Neuron (in vitro differentiated cells): ENCODE results near the gene SAPCD2.

Source experiments
- H2AFZ ChIP-seq: one replicate; pipeline ENCODE4 v1.6.1; 2013; ENCODE audit warnings: low read depth, mild to moderate bottlenecking, inconsistent platforms, low read length, moderate library complexity
- H3K27me3 ChIP-seq: one replicate; pipeline ENCODE4 v1.6.1; 2013; ENCODE audit warnings: low read length; ENCODE audit not compliant: insufficient read depth
- H3K36me3 ChIP-seq: one replicate; pipeline ENCODE4 v1.6.1; 2013; ENCODE audit warnings: low read length; ENCODE audit not compliant: insufficient read depth
- H3K4me1 ChIP-seq: one replicate; pipeline ENCODE4 v1.6.1; 2013; ENCODE audit warnings: low read length; ENCODE audit not compliant: insufficient read depth
- H3K4me3 ChIP-seq: 2 replicates; pipeline ENCODE4 v1.5.1; 2013; ENCODE audit warnings: mild to moderate bottlenecking, low read length, moderate library complexity
- H3K9me3 ChIP-seq: one replicate; pipeline ENCODE4 v1.6.1; 2013; ENCODE audit warnings: low read length

SAPCD2 gene

DNA sequence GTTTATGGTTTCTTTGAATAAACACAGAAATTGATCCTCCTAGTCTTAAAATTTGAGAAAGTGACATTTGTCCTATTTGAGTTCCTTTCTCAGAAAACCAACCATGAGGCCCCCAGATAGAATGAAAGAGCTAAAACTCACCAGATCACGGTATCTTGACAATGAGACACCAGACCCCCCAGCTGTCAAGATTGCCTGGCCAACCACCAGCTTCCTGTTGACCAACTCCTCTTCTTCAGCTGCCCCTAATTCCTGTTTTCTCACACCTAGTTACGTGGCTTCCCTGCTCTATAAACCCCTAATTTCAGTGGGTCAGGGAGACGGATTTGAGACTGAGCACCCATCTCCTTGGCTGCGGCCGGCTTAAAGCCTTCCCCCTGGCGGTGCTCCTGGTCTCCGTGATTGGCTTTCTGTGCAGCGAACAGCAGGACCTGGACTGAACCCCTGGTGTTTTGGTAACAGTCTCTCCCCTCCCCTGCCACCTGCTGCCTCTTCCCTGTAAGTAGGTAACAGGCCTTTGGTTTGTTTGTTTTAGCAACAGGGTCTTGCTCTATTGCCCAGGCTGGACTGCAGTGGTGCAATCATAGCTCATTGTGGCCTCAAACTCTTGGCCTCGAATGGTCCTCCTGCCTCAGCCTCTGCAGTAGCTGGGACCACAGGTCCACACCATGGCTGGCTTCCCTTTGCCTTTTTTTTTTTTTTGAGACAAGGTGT, 11.7 kb downstream of the SAPCD2 start:
- Histone ChIP-seq H3K36me3 (no peaks in the 10 kb centered on the region), H3K4me3 (no peak overlapping the region), H3K27me3 (peaks cover 36% of the 10 kb centered on the region), H2AFZ (no peak overlapping the region), H3K4me1 (peaks cover 13% of the 10 kb centered on the region), H3K9me3 (no peaks in the 10 kb centered on the region)

DNA sequence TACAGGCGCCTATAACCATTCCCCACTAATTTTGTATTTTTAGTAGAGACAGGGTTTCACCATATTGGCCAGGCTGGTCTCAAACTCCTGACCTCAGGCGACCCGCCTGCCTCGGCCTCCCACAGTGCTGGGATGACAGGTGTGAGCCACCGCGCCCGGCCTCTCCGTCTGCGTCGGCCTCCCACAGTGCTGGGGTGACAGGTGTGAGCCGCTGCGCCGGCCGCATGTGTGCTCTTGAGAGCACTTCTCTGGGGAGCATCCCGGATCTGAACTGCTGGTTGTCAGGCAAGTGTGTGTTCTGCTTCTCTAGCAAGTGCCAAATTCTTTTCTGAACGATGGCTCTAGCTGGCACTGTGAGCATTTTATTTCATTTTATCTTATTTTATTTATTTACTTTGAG, 12.8 kb downstream of the SAPCD2 start:
- no peak overlapping the region for H3K4me3 ChIP-seq
- H2AFZ ChIP-seq, result no peak overlapping the region
- H3K4me1 ChIP-seq, result peaks cover 13% of the 10 kb centered on the region
- peaks cover 47% of the 10 kb centered on the region for H3K27me3 ChIP-seq
- no peaks in the 10 kb centered on the region for H3K36me3 ChIP-seq
- no peaks in the 10 kb centered on the region for H3K9me3 ChIP-seq

DNA sequence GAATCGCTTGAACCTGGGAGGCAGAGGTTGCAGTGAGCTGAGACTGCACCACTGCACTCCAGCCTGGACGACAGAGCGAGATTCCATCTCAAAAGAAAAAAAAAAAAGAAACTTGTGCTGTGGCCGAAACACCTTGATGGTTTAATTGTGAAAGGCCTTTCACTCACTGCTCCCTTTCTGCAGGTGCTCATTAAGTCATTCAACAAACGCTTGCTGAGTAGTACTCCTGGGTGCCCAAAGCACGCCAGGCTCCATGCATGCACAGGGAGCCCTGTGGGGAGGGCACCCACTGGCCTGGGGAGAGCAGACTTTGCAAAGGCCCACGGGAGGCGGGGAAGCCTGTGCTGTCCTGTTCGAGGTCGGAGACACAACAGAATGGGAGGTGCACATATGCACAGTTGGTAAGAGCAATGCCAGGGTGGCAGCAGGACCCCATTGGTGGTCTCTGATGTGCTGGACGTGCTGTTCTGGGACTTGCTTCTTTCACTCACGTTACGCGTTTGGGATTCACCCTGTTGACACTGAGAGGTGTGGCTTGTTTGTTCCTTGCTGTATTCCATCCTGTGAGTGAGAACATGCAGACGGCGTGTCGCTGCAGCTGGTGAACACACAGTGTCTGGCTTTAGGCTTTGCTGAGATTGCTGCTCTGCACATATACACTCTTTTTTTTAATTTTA, 13.5 kb downstream of the SAPCD2 start:
- H3K36me3 ChIP-seq, result no peaks in the 10 kb centered on the region
- H3K4me3 ChIP-seq, result no peak overlapping the region
- H3K27me3 ChIP-seq, result peaks cover 54% of the 10 kb centered on the region
- H3K4me1 ChIP-seq, result peaks cover 13% of the 10 kb centered on the region
- no peaks in the 10 kb centered on the region for H3K9me3 ChIP-seq
- no peak overlapping the region for H2AFZ ChIP-seq

DNA sequence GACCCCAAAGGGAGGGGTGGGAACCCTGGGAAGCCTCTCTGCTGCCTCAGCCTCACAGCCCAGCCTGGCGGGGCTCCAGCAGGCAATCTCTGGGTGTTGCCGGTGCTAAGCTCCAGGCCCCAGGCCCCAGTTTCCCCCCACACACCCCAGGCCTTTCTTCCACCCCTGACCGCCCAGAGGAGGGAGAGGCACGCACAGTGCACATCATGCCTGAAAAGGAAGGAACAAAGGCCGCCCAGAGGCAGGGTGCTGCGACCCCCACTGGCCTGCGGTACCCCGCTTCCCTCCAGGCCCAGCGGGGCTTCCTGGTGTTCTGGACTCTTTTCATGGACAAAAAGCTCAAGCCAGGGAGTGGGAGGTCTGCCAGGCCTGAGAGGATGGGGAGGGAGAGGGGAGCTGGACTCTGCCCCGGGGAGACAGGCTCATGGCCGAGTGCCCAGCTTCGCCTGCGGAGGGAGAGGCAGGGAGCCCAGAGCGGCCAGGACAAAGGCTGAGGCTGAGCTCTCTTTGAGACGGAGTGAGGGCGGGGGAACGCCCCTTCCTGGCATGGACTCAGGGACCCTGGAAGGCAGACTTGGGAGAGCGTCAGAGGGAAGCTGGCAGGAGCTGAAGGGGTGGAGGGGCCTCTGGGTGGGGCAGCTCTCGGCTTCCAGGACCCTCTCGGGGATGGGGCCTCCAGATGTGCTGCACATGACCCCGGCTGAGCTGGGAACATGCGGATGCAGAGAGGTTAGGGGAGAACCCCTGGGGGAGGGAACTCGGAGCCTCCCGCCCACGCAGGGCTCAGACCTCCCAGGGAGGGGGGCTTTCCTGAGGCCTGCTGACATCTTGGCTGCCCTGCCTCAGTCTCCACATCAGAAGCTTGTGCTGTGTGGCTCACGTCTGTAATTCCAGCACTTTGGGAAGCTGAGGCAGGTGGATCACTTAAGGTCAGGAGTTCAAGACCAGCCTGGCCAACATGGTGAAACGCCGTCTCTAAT, 14.7 kb downstream of the SAPCD2 start:
- Histone ChIP-seq H3K4me1 (peaks cover 13% of the 10 kb centered on the region), H3K36me3 (no peaks in the 10 kb centered on the region), H3K9me3 (no peaks in the 10 kb centered on the region), H3K4me3 (no peak overlapping the region), H2AFZ (no peak overlapping the region), H3K27me3 (peaks cover 66% of the 10 kb centered on the region)

DNA sequence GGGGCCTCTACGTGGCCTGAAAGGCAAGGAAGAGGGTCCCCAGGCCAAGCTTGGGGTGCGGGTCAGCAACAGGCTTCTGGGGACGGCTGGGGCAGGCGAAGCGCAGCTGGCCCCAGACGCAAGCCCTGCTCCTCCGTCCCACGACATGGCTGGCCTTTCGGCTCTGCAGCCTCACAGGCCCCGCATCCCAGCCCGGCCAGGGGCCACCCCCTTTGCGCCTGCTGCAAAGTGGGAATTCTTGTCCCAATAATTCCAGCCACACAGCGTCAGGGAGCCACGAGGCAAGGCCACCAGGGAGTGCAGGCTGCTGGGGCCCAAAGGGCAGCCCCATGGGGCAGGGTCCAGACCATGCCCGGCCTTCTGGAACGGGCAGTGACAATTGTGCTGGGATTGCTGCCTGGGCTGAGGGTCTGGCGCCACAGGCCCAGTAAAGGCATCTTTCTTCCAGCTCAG, 15.4 kb downstream of the SAPCD2 start:
- Histone ChIP-seq H3K27me3 (peaks cover 73% of the 10 kb centered on the region), H3K9me3 (no peaks in the 10 kb centered on the region), H3K4me1 (peaks cover 13% of the 10 kb centered on the region), H2AFZ (no peak overlapping the region), H3K4me3 (no peak overlapping the region), H3K36me3 (no peaks in the 10 kb centered on the region)

DNA sequence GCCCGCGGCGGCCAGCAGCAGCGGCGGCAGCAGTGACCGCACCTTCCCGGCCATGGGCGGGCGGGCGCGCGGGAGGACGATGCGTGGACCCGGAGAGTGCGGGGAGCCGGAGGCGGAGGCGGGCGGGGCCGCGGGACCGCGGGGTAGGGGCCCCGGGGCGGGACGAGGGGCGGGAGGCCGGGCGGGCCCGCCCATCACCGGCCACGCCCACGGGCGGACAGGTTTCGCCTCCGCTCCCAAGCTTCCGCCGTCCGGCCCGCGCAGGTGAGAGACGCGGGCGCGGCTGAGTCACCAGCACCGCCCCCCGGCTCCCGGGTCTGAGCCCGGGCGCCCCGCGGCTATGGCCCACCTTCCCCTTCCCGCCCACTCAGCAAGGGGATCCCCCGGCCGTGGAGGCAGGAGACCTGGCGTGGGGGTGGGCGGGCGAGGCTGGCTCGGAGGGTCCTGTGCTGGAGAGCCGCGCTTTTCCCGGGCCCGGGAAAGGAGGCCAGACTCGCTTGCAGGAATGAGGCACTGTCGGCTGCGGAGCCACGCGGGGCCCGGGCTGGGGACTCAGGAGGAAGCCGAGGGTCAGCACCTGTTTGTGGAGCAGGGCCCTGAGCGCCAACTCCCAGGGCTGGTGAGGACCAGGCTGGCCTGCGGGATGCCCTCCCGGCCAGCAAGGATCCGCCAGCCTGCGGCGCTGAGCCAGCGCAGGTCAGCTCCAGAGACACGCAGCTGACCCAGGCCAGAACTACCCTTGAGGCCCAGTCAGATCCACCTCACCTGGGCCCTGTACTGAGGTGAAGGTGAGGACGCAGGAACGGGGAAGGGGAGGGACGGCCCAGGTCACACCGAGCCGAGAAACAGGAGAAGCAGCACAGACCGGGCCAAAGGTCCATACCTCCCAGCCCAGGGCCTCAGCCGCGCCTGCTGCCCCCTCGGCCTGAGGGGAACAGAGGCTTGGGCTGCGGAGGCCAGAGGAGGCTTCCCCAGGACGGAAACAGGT, 16.1 kb downstream of the SAPCD2 start, which contains the start of gene ENTPD2:
TSS of gene ENTPD2 (minus strand) at position 118 of the 988 bp plus-strand sequence. CDS start at position 54, 64 bp downstream.
- no peak within 1 kb of the TSS for H3K4me3 ChIP-seq
- H3K4me1 ChIP-seq, result peaks cover 13% of the 10 kb centered on the region
- H3K36me3 ChIP-seq, result no peaks in the 10 kb centered on the region
- H3K9me3 ChIP-seq, result no peaks in the 10 kb centered on the region
- H2AFZ ChIP-seq, result no peak within 1 kb of the TSS
- H3K27me3 ChIP-seq, result peaks cover 80% of the 10 kb centered on the region

DNA sequence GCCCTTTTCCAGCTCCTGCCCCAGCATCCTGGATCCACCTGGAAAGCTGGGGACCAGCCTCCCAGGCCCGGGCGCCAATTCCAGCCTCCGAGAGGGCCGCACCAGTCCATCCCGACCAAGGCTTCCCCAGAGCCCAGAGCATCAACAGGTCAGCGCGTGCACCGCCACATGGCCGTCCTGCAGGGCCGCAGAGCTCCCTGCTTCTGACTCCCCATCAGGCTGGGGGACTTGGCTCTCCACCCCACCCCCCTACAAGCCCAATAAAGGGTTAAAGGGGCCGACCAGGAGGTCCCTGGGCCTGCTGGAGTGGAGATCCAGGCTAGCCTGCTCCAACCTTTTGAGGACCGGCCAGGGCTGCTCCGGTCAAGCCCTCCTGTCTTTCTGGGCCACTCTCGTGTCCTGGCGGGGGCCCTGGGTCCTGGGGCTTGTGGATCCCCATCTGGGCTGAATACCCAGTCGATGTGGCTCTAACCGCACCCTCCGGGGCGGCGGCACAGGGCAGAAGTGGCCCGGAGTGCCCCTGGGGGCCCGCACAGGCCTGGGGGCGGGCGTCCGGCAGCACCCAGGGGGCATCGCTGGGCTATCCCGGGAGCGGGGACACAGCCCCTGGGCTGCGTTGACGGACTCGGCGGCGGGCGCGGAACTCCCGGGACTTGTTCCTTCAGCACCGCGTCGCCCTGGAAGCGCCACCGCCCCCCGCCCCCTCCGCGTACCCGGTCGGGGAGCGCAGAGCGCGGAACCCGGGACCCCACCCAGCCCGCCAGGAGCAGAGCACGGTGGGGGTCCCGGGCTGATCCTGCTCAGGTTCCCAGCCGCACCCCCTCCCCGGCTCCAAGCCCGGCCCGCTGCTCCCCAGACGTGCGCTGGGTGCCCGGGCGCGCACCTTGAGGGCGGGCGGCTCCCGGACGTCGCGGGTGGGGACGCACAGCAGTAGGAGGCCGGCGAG, 17.1 kb downstream of the SAPCD2 start:
- peaks cover 13% of the 10 kb centered on the region for H3K4me1 ChIP-seq
- H3K9me3 ChIP-seq, result no peaks in the 10 kb centered on the region
- H3K4me3 ChIP-seq, result no peak overlapping the region
- H3K36me3 ChIP-seq, result no peaks in the 10 kb centered on the region
- H2AFZ ChIP-seq, result no peak overlapping the region
- peaks cover 77% of the 10 kb centered on the region for H3K27me3 ChIP-seq

DNA sequence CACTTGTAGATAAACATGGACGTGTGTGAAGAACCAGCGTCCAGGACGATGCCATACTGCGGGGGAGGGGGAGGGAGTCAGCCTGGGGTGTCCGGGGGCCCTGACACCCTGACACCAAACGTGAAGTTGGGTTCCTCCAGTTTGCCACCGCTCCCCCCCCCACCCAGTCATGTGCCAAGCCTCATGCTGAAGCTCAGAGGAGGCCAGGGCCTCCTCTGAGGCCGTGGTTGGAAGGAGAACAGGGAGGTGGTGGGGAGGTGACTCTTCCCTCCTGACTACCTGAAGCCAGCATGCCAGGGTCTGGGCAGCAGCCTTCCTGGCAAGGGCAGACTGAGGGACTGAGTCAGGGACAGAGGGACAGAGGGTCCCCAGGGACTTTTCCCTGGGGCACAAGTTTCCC, 18.1 kb downstream of the SAPCD2 start:
- no peaks in the 10 kb centered on the region for H3K9me3 ChIP-seq
- H3K4me3 ChIP-seq, result no peak overlapping the region
- peaks cover 87% of the 10 kb centered on the region for H3K27me3 ChIP-seq
- no peak overlapping the region for H2AFZ ChIP-seq
- H3K36me3 ChIP-seq, result no peaks in the 10 kb centered on the region
- peaks cover 13% of the 10 kb centered on the region for H3K4me1 ChIP-seq

DNA sequence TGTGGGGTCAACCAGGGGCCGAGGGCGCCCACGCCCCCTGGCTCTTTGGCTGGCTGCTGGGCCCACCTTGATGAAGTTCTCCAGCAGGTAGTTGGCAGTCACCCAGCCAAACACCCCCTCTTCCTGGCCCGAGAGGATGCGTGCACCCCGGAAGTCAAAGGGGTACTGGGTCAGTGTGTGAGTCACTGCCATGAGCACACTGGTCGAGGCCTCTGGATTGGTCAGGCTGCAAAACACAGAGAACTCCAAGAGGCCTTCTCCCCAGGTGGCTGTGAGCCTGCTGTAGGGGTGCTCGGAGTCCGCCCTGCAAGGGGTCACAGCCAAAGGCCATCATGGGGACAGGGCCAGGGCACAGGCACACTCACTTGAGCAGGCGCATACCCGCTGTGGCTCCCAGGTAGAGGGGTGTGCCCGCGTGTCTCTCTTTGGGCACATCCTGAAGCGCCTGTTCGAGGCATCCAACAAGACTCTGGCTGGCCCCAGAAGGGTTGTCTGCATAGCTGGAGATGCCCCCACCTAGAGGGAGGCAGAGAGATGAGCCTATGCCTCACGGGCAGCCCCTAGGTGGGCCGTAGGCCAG, 19.1 kb downstream of the SAPCD2 start:
- Histone ChIP-seq H3K4me1 (peaks cover 13% of the 10 kb centered on the region), H3K9me3 (no peaks in the 10 kb centered on the region), H2AFZ (no peak overlapping the region), H3K4me3 (no peak overlapping the region), H3K36me3 (no peaks in the 10 kb centered on the region), H3K27me3 (peaks cover 84% of the 10 kb centered on the region)

DNA sequence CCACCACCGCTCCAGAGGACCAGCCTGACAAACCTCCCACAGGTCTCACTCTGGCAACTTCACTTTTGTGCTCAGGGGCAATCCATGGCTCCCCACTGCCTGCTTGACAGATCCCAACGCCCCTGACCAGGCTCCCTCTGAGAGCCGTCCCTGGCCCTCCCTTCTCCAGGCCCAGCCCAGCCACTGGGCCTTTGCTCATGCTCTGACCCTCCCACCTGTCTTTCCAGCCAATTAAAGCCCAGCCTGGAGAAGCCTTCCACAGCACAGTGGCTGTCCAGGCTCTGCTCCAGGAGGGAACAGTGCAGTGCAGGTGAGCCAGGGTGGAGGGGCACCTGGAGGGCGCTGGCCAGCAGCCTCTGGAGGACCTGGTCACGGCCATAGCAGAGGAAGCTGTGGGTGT, 19.8 kb downstream of the SAPCD2 start:
- H3K4me3 ChIP-seq, result no peak overlapping the region
- H2AFZ ChIP-seq, result no peak overlapping the region
- no peaks in the 10 kb centered on the region for H3K36me3 ChIP-seq
- H3K4me1 ChIP-seq, result peaks cover 9% of the 10 kb centered on the region
- no peaks in the 10 kb centered on the region for H3K9me3 ChIP-seq
- peaks cover 79% of the 10 kb centered on the region for H3K27me3 ChIP-seq
